Tibial nerve (tissue), 3 donors: ENCODE measurements around the gene WNK4.

Source experiments
- CTCF ChIP-seq, 5 experiments: fragments of 200-600 bp in 3 of 5; fragments of 450-650 bp in 2 of 5; sonication (generic) in 3 of 5; IDR thresholded peaks; one replicate each; pipeline ENCODE4 v1.5.1; 2016 to 2019; ENCODE audit warnings: antibody characterized with exemption in 5 of 5, mild to moderate bottlenecking in 3 of 5, moderate library complexity in 2 of 5
- POLR2A ChIP-seq, 2 donors: fragments of 450-650 bp; IDR thresholded peaks; one replicate each; pipeline ENCODE4 v1.6.1; 2017; ENCODE audit warnings: antibody characterized with exemption in 2 of 2, mild to moderate bottlenecking in 2 of 2, moderate library complexity in 2 of 2

GRCh38 chr17:42809250-42809649 lies 28.8 kb downstream of the WNK4 start:
- TF ChIP-seq CTCF (IDR thresholded peaks at IDR 0.05): no peak
- TF ChIP-seq POLR2A (IDR thresholded peaks at IDR 0.05): no peak
